Uterus (tissue), 4 donors: ENCODE results near the gene PCP4L1. TPM values are rescaled to one million over a fixed set of nuclear protein-coding genes. Genes with fewer than 3 reads are reported as not detected.

ENCODE experiments used
- DNase-seq, 2 donors: peaks; one replicate each; pipeline ENCODE4 v3.0.0-alpha.2; 2019 to 2020
- H3K27ac ChIP-seq, 2 donors: fragments of 200-600 bp; sonication (generic); 1 replicate in 1 of 2; 2 replicates in 1 of 2; pipeline ENCODE4 v1.5.1; 2016 to 2018
- H3K27me3 ChIP-seq, 2 donors: fragments of 200-600 bp; sonication (generic); one replicate each; pipeline ENCODE4 v1.5.1; 2018 to 2019; ENCODE audit warnings: control low read depth in 1 of 2
- H3K36me3 ChIP-seq, 2 donors: fragments of 200-600 bp; sonication (generic); one replicate each; pipeline ENCODE4 v1.5.1; 2019; ENCODE audit warnings: control low read depth in 1 of 2
- H3K4me1 ChIP-seq, 2 donors: fragments of 200-600 bp; sonication (generic); one replicate each; pipeline ENCODE4 v1.5.1; 2018 to 2019; ENCODE audit warnings: control low read depth in 1 of 2
- H3K4me3 ChIP-seq, 2 donors: fragments of 200-600 bp; sonication (generic); 1 replicate in 1 of 2; 2 replicates in 1 of 2; pipeline ENCODE4 v1.5.1; 2018 to 2019; ENCODE audit warnings: mild to moderate bottlenecking in 1 of 2
- H3K9me3 ChIP-seq, 2 donors: fragments of 200-600 bp; sonication (generic); one replicate each; pipeline ENCODE4 v1.5.1; 2019; ENCODE audit warnings: control low read depth in 1 of 2
- POLR2A ChIP-seq, 2 donors: fragments of 450-650 bp; IDR thresholded peaks; one replicate each; pipeline ENCODE4 v1.6.1; 2016; ENCODE audit warnings: antibody characterized with exemption in 2 of 2, mild to moderate bottlenecking in 1 of 2, moderate library complexity in 1 of 2
- intact Hi-C: fragments of 100-400 bp; cut with DNase I; formaldehyde crosslinking; loops from one replicate; pipeline ENCODE4 v1.15.1; 2023; ENCODE audit warnings: low total_unique reads
- total RNA-seq, 4 donors: library from RNA; depleted of rRNA in 3 of 4; stranded (reverse); fragments of >200 nt in 3 of 4; gene quantifications; one replicate each; pipeline versions ENCODE4 v1.1.0 to v1.2.4, GENCODE V29; 2014 to 2023
- TF ChIP-seq, protein P1 (sequence below), 4 experiments: fragments of 200-600 bp in 2 of 4; fragments of 450-650 bp in 2 of 4; sonication (generic) in 2 of 4; IDR thresholded peaks; one replicate each; pipeline ENCODE4 v1.5.1; 2016 to 2019; ENCODE audit warnings: antibody characterized with exemption in 4 of 4, mild to moderate bottlenecking in 2 of 4, moderate library complexity in 1 of 4
- donor health status: DM: yes; HTN: yes; CAD: no.

PCP4L1 gene
- total RNA-seq, 4 donors from 2014 or later, result 0.77 to 3.1 (median 1.9) TPM; not detected in 1

DNA sequence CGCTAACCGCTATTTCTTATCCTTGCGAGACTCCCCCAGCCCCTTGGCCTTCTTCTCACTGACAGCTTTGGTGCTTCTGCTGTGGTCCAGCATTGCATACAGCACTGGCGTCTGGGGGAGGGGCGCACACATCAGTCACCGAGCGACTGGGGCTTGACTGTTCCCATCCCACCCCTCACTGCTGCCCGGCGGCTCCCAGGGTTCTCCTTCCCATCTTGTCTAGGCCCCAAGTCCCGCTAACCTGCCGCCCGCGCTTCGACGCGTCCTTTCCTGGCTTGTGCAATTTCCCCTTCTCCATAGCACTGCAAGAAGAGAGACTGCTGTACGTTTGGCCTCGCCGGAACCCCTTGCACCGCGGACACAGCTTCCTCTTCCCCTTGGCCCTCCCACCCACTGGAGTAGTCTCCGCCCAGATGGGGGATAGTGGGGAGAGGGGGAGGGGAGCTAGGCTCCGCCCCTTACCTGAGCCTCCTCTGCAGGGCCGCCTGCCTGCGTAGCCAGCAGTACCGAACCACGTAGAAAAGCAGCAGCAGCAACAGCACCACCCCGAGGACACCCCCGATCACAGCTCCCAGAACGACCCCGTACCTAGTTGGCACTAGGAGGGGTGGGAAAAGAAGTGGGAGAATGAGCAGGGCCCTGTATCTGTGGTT lies 47.4 kb downstream of the PCP4L1 start:
- intact Hi-C loops, result no loop called here
- Histone ChIP-seq H3K27ac (peak overlapping the region; percentile 51 to 63), H3K27me3 (no peaks in the 10 kb centered on the region), H3K4me3 (peak overlapping the region; percentile 59 to 62), H3K9me3 (no peaks in the 10 kb centered on the region), H3K4me1 (no peaks in the 10 kb centered on the region), H3K36me3 (no peaks in the 10 kb centered on the region)
- peak; percentile 71 to 75 for DNase-seq
- TF ChIP-seq POLR2A (IDR thresholded peaks at IDR 0.05), result no peak
- TF ChIP-seq, protein P1, sequence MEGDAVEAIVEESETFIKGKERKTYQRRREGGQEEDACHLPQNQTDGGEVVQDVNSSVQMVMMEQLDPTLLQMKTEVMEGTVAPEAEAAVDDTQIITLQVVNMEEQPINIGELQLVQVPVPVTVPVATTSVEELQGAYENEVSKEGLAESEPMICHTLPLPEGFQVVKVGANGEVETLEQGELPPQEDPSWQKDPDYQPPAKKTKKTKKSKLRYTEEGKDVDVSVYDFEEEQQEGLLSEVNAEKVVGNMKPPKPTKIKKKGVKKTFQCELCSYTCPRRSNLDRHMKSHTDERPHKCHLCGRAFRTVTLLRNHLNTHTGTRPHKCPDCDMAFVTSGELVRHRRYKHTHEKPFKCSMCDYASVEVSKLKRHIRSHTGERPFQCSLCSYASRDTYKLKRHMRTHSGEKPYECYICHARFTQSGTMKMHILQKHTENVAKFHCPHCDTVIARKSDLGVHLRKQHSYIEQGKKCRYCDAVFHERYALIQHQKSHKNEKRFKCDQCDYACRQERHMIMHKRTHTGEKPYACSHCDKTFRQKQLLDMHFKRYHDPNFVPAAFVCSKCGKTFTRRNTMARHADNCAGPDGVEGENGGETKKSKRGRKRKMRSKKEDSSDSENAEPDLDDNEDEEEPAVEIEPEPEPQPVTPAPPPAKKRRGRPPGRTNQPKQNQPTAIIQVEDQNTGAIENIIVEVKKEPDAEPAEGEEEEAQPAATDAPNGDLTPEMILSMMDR (IDR thresholded peaks at IDR 0.05), result peak in 2 of 4 experiments; percentile 18 to 20

DNA sequence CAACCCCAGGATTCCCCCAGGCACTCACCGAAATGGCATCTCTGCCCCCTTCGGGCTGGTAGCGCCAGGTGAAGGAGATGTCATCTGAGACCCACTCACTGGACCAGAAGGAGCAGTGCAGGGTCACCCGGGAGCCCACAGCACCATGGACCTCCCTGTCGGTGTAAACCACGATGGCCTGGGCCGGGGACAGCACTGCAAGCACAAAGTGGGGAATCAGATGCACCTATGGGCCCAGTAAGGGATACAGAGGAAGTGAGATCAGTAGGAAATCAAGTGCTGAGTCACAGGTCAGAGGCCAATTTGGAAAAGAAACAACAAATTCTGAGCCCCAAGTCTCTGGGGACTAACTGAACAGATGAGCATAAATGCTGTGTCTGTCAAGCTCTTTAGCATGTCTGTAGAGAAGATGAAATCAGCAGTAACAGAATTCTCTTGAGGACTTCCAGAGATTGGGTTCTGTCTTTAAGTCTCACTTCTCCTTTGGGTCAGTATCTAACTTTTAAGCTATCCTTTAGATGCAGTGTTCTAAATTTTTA lies 48.8 kb downstream of the PCP4L1 start:
- Histone ChIP-seq H3K27me3 (no peaks in the 10 kb centered on the region), H3K36me3 (no peaks in the 10 kb centered on the region), H3K27ac (no peak overlapping the region), H3K4me3 (no peak overlapping the region), H3K4me1 (no peaks in the 10 kb centered on the region), H3K9me3 (no peaks in the 10 kb centered on the region)
- TF ChIP-seq, protein P1 (IDR thresholded peaks at IDR 0.05), result no peak
- no peak for TF ChIP-seq POLR2A (IDR thresholded peaks at IDR 0.05)
- DNase-seq, result no peak
- intact Hi-C loops, result no loop called here

DNA sequence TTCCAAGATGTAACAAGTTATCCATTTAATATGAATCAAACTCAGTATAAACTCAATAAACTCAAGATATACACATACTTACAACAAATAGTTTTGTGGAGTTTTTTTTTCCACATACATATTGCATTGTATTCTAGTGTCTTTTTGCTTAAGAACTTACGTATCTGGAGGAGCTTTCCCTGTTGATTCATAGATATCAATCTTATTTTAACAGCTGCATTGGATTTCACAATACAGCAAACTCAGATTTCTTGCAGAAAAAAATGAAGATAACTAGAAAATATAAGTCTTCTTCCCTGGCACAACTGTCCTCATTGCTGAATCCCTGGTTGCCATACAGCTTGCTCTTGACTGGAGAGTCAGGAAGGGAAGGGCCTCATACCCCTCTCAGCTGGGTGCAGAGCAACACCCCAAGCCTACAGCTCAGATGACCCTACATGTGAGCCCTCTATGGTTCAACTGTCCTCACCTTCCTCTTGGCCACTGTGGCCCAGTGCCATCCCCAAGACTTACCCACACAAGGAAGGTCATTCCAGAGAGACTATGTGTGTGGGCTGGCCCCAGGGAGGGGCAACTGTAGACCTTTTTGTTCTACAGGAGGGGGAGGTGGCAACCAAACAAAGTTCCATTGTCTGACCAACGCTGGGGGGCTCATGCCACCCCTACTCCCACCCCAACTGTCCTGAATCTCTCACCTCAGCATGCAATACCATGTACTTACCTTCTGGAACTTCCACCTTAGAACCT lies 49.5 kb downstream of the PCP4L1 start:
- Histone ChIP-seq H3K4me1 (no peaks in the 10 kb centered on the region), H3K36me3 (no peaks in the 10 kb centered on the region), H3K27me3 (no peaks in the 10 kb centered on the region), H3K27ac (no peak overlapping the region), H3K9me3 (no peaks in the 10 kb centered on the region), H3K4me3 (no peak overlapping the region)
- TF ChIP-seq POLR2A (IDR thresholded peaks at IDR 0.05), result no peak
- TF ChIP-seq, protein P1 (IDR thresholded peaks at IDR 0.05), result no peak
- intact Hi-C loops, result no loop called here
- DNase-seq, result no peak

DNA sequence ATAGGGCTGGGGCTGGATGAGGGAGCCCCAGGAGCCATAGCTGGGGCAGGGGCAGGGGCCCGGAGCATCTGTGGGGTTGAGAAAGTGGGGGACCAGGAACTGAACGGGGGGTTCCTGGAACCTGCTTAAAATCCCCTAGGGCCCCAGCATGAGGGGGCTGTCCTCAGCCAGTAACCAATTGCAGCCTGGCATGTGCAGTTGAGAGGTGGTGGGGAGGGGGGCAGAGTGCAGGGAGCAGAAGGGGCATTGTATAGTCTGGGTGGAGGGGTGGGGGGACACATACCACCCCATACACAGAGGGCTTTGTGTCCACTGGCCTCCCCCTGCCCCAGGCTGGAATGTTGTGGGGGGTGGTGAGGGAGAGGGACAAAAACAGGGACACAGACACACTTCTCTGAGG lies 51.3 kb downstream of the PCP4L1 start, which contains the start of gene MPZ:
MPZ (minus strand) TSS at position 101 of the 400 bp plus-strand sequence; CDS start at position 38, 63 bp downstream.
- Histone ChIP-seq H3K27ac (no peak within 1 kb of the TSS), H3K4me3 (no peak within 1 kb of the TSS), H3K36me3 (no peaks in the 10 kb centered on the region), H3K9me3 (no peaks in the 10 kb centered on the region), H3K27me3 (no peaks in the 10 kb centered on the region), H3K4me1 (peaks cover 0 to 1% of the 10 kb centered on the region in 2 donors)
- DNase-seq, result no peak
- intact Hi-C loops, result no loop called here
- no peak for TF ChIP-seq POLR2A (IDR thresholded peaks at IDR 0.05)
- TF ChIP-seq, protein P1 (IDR thresholded peaks at IDR 0.05), result no peak
